Left lung (tissue), 10 donors: ENCODE data around the gene PDSS2. TPM values are rescaled to one million over a fixed set of nuclear protein-coding genes. Genes with fewer than 3 reads are reported as not detected.

Experiments used
- ATAC-seq: fragments of 200-7000 bp; cut with Tn5 transposase; one replicate; pipeline ENCODE4 v1.9.1; 2020; ENCODE audit warnings: moderate library complexity
- DNase-seq, 4 donors: peaks; one replicate each; pipeline ENCODE4 v3.0.0-alpha.2; 2013 to 2020
- H3K27ac ChIP-seq, 2 donors: fragments of 200-600 bp; sonication (generic) in 1 of 2; one replicate each; pipeline versions ENCODE4 v1.5.0 to v1.8.0; 2020 to 2021
- H3K27me3 ChIP-seq, 2 donors: fragments of 200-600 bp; sonication (generic) in 1 of 2; one replicate each; pipeline versions ENCODE4 v1.5.0 to v1.8.0; 2020 to 2021
- H3K36me3 ChIP-seq, 2 donors: fragments of 200-600 bp; sonication (generic) in 1 of 2; one replicate each; pipeline versions ENCODE4 v1.5.0 to v1.8.0; 2020 to 2021
- H3K4me1 ChIP-seq, 2 donors: fragments of 200-600 bp; one replicate each; pipeline ENCODE4 v1.8.0; 2021
- H3K4me3 ChIP-seq, 2 donors: fragments of 200-600 bp; sonication (generic) in 1 of 2; one replicate each; pipeline versions ENCODE4 v1.5.0 to v1.8.0; 2020 to 2021; ENCODE audit warnings: mild to moderate bottlenecking in 1 of 2
- H3K9me3 ChIP-seq, 2 donors: fragments of 200-600 bp; sonication (generic) in 1 of 2; one replicate each; pipeline versions ENCODE4 v1.5.0 to v1.8.0; 2020 to 2021
- intact Hi-C, 2 donors: fragments of 100-400 bp; cut with DNase I; formaldehyde crosslinking; loops; one replicate each; pipeline versions ENCODE4 v1.11.2 to v1.14.2; 2022
- polyA plus RNA-seq, 6 donors: library from polyadenylated mRNA; unstranded; fragments of 120-200 nt; gene quantifications; one replicate each; pipeline ENCODE4 v1.2.1, GENCODE V29; 2013; ENCODE audit not compliant: insufficient read length in 6 of 6
- total RNA-seq, 2 donors: library from RNA; stranded (reverse); fragmentation: NEBNext Ultra II Directional; extraction: Animal tissue kit (Norgen Biotek cat#: 25700); gene quantifications; one replicate each; pipeline ENCODE4 v1.2.1, GENCODE V29; 2021
- TF ChIP-seq, protein P1 (sequence below), 2 donors: fragments of 200-600 bp; sonication (generic) in 1 of 2; IDR thresholded peaks; one replicate each; pipeline versions ENCODE4 v1.5.0 to v1.8.0; 2021; ENCODE audit warnings: antibody characterized with exemption in 2 of 2
- donor health status: DM: no; HTN: yes; CAD: no.
- donor health status: DM: no; HTN: no; CAD: no.

PDSS2 gene
- total and polyA plus RNA-seq, 8 donors = 13.9 to 20.6 (median 16.4) TPM

DNA sequence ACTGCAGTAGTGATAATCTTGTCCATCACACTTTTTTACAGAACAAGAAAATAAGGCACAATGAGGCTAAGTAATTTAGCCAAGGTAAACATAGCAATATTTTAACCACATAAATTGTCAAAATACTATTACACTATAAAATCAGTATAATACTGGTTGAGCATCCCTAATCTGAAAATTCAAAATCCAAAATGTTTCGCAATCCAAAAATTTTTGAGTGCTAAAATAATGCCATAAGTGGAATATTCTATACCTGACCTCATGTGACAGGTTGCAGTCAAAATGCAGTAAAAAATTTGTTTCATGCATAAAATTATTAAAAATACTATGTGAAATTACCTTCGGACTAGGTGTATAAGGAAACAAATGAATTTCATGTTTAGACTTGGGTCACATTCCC is 101.5 kb downstream of the PDSS2 start:
- Histone ChIP-seq H3K27me3 (no peaks in the 10 kb centered on the region), H3K9me3 (no peaks in the 10 kb centered on the region), H3K4me3 (no peak overlapping the region), H3K4me1 (no peaks in the 10 kb centered on the region), H3K36me3 (peaks cover 0 to 3% of the 10 kb centered on the region in 2 donors), H3K27ac (no peak overlapping the region)
- no peak for ATAC-seq
- TF ChIP-seq, protein P1, sequence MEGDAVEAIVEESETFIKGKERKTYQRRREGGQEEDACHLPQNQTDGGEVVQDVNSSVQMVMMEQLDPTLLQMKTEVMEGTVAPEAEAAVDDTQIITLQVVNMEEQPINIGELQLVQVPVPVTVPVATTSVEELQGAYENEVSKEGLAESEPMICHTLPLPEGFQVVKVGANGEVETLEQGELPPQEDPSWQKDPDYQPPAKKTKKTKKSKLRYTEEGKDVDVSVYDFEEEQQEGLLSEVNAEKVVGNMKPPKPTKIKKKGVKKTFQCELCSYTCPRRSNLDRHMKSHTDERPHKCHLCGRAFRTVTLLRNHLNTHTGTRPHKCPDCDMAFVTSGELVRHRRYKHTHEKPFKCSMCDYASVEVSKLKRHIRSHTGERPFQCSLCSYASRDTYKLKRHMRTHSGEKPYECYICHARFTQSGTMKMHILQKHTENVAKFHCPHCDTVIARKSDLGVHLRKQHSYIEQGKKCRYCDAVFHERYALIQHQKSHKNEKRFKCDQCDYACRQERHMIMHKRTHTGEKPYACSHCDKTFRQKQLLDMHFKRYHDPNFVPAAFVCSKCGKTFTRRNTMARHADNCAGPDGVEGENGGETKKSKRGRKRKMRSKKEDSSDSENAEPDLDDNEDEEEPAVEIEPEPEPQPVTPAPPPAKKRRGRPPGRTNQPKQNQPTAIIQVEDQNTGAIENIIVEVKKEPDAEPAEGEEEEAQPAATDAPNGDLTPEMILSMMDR (IDR thresholded peaks at IDR 0.05) = no peak
- no peak for DNase-seq
- intact Hi-C loops = no loop called here

DNA sequence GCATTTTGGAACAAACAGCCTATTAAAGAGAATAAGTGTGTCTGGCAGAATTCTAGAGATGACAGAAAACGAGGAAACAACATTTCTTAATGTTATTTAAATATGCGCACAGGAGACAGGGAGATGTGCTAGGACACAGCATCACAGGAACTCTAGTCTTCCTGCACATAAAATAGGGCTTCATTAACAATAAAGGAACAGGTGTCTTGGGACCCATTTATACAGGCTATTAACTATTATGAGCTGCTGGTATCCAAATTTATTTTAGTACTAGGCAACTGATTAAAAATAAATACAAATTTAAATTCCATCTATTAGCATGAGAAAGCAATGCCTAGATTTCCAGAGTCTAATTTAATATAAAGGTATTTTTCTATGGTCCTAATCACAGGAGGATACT is 102.3 kb downstream of the PDSS2 start:
- intact Hi-C loops = no loop called here
- no peaks in the 10 kb centered on the region for H3K27me3 ChIP-seq
- ATAC-seq (no peak), DNase-seq (no peak)
- H3K27ac ChIP-seq = no peak overlapping the region
- H3K36me3 ChIP-seq = no peaks in the 10 kb centered on the region
- TF ChIP-seq, protein P1 (IDR thresholded peaks at IDR 0.05) = no peak
- H3K4me1 ChIP-seq = no peaks in the 10 kb centered on the region
- H3K4me3 ChIP-seq = no peak overlapping the region
- H3K9me3 ChIP-seq = no peaks in the 10 kb centered on the region

DNA sequence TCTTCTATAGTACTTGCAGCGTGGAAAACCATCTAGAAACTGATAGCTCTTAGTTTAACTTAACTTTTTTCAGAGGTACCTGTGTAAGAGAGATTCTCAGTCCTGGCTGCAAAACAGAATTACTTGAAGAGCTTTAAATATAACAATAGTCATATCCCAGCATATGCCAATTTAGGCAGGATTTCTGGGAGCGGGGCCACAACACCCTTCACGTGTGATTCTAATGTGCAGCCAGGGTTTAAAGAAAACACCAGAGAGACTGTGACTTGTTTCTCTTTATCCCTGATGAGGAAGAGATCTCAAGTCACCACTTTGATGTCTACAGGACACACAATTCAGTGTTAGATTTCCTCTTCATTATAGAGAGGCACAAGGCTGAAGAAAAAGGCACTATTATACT is 103.7 kb downstream of the PDSS2 start:
- Histone ChIP-seq H3K4me1 (no peaks in the 10 kb centered on the region), H3K9me3 (no peaks in the 10 kb centered on the region), H3K4me3 (no peak overlapping the region), H3K36me3 (no peaks in the 10 kb centered on the region), H3K27me3 (no peaks in the 10 kb centered on the region), H3K27ac (no peak overlapping the region)
- intact Hi-C loops = no loop called here
- DNase-seq = no peak
- no peak for ATAC-seq
- TF ChIP-seq, protein P1 (IDR thresholded peaks at IDR 0.05) = no peak

DNA sequence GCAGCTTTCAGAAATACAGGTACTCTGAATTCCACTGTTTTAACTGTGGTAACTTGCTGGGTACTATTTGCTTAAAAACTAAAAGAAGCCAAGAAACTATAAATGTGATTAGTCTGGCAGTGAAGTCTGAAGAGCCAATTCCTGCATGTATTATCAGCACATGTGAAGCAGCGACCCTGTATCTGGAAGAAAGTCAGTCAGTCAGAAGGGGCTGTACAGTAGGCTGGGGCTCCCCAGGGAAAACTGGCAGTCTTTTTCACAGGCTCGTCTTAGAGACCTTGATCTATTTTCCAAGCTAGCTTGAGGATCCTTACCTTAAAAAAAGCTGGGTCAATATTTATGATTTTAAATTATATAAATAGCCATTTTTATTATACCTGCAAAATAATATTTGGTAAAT is 104.9 kb downstream of the PDSS2 start:
- Histone ChIP-seq H3K9me3 (no peaks in the 10 kb centered on the region), H3K27ac (peak overlapping the region in 1 of 2 donors; percentile 20), H3K36me3 (no peaks in the 10 kb centered on the region), H3K4me3 (no peak overlapping the region), H3K27me3 (no peaks in the 10 kb centered on the region), H3K4me1 (no peaks in the 10 kb centered on the region)
- peak; percentile 54 for ATAC-seq
- TF ChIP-seq, protein P1 (IDR thresholded peaks at IDR 0.05) = no peak
- peak in 1 of 4 donors; percentile 8 for DNase-seq
- intact Hi-C loops = no loop called here

DNA sequence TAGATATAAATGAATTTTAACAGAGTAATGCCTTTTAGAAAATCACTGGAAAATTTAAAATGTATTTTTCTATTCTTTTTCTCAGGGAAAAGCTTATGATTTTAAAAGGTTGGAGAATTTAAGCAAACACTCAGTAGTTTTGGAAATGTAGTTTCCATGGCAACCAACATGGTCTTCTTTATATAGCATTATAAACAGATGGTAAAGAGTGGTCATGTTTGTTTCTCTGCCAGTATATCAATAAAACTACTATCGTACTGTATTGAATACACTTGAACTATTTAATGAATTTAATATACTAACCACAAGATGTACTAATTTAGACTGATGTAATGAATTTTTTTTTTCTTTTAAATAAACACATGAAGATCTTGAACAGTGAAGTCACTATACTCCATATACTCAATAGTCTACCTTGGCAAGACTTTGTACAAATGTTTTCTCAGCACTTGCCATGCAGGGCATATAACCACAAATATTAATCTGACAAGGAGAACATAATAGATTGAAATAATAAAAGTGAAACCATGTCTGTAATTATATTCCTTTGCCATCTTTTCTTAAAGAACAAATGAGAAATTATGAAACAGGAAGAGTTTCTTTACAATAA is 105.5 kb downstream of the PDSS2 start:
- ATAC-seq (peak; percentile 91), DNase-seq (peak in 1 of 4 donors; percentile 34)
- Histone ChIP-seq H3K4me3 (no peak overlapping the region), H3K27ac (peak overlapping the region in 1 of 2 donors; percentile 20), H3K4me1 (no peaks in the 10 kb centered on the region), H3K36me3 (no peaks in the 10 kb centered on the region), H3K9me3 (no peaks in the 10 kb centered on the region), H3K27me3 (no peaks in the 10 kb centered on the region)
- TF ChIP-seq, protein P1 (IDR thresholded peaks at IDR 0.05) = no peak
- intact Hi-C loops = no loop called here
